Subcutaneous abdominal adipose tissue (tissue), 5 donors: Measurements from ENCODE around the gene GALNS.
A peak's percentile ranks its signal among the peaks of the same experiment; 100 is the strongest.
"Not testable (repeated sequence)": the region's sequence is repeated elsewhere in the genome, so short reads cannot be mapped to it uniquely, and the experiment has no call there.

Experiments
- H3K27ac ChIP-seq: one replicate; pipeline ENCODE4 v1.7.0; 2013; ENCODE audit warnings: low read depth, mild to moderate bottlenecking, inconsistent platforms, low read length, moderate library complexity
- H3K27me3 ChIP-seq, 5 donors: one replicate each; pipeline ENCODE4 v1.7.0; 2013; ENCODE audit warnings: low read length in 5 of 5, inconsistent platforms in 1 of 5; ENCODE audit not compliant: control insufficient read depth in 5 of 5, insufficient read depth in 4 of 5
- H3K36me3 ChIP-seq, 5 donors: one replicate each; pipeline ENCODE4 v1.7.0; 2013; ENCODE audit warnings: low read length in 5 of 5; ENCODE audit not compliant: control insufficient read depth in 5 of 5, insufficient read depth in 5 of 5
- H3K4me1 ChIP-seq, 5 donors: one replicate each; pipeline ENCODE4 v1.7.0; 2013; ENCODE audit warnings: low read length in 5 of 5, mild to moderate bottlenecking in 3 of 5, moderate library complexity in 1 of 5; ENCODE audit not compliant: control insufficient read depth in 5 of 5, insufficient read depth in 5 of 5
- H3K4me3 ChIP-seq, 5 donors: one replicate each; pipeline ENCODE4 v1.7.0; 2013; ENCODE audit warnings: low read length in 5 of 5, low read depth in 1 of 5
- H3K9ac ChIP-seq, 5 donors: one replicate each; pipeline ENCODE4 v1.7.0; 2013; ENCODE audit warnings: low read length in 5 of 5, mild to moderate bottlenecking in 4 of 5, moderate library complexity in 3 of 5
- H3K9me3 ChIP-seq, 5 donors: one replicate each; pipeline ENCODE4 v1.7.0; 2013; ENCODE audit warnings: low read length in 5 of 5; ENCODE audit not compliant: control insufficient read depth in 5 of 5
- donor health status: healthy.
- donor health status: healthy.
- donor health status: healthy.
- donor health status: healthy.
- donor health status: healthy.

Gene GALNS

DNA sequence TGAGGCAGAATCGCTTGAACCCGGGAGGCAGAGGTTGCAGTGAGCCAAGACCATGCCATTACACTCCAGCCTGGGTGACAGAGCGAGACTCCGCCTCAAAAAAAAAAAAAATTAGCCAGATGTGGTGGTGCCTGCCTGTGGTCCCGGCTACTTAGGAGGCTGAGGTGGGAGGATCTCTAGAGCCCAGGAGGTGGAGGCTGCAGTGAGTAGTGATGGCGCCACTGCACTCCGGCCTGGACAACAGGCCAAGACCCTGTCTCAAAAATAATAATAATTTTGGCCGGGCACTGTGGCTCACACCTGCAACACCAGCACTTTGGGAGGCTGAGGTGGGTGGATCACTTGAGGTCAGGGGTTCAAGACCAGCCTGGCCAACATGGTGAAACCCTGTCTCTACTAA, 68.0 kb downstream of the GALNS start:
- peaks cover 12 to 24% (median 22%) of the 10 kb centered on the region in 5 donors for H3K27me3 ChIP-seq
- not testable (repeated sequence) for H3K9me3 ChIP-seq, H3K4me3 ChIP-seq, H3K27ac ChIP-seq, H3K9ac ChIP-seq, H3K36me3 ChIP-seq
- H3K4me1 ChIP-seq = peaks cover 0 to 36% (median 21%) of the 10 kb centered on the region in 5 donors

DNA sequence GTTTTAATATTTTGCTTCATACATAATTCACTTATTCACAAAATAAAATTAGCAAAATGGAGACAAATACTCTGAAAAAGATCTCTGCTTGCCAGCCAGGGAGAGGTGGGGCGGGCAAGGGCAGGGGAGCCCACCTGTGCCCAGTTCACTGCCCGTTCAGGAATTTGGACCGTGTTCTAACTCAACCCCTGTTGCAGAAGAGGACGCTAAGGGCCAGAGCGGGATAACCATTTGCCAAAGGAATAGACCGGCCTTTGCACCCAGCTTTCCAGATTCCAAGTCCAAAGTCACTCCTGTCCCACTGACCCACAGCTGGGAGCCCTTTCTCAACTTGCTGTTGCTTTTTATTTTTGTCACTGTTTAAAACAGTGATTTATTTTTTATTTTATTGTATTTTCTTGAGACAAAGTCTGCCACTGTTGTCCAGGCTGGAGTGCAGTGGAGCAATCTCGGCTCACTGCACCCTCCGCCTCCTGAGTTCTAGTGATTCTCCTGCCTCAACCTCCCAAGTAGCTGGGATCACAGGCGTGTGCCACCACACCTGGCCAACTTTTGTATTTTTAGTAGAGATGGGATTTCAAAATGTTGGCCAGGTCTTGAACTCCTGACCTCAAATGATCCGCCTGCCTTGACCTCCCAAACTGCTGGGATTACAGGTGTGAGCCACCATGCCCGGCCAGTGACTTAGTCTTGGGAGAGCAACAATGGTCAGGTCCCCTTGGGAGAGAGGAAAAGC, 69.0 kb downstream of the GALNS start:
- Histone ChIP-seq H3K27me3 (peaks cover 6 to 14% (median 14%) of the 10 kb centered on the region in 5 donors), H3K4me3 (no peak overlapping the region), H3K9me3 (no peaks in the 10 kb centered on the region), H3K9ac (no peak overlapping the region), H3K27ac (no peak overlapping the region), H3K36me3 (no peaks in the 10 kb centered on the region), H3K4me1 (peaks cover 4 to 46% (median 31%) of the 10 kb centered on the region in 5 donors)

DNA sequence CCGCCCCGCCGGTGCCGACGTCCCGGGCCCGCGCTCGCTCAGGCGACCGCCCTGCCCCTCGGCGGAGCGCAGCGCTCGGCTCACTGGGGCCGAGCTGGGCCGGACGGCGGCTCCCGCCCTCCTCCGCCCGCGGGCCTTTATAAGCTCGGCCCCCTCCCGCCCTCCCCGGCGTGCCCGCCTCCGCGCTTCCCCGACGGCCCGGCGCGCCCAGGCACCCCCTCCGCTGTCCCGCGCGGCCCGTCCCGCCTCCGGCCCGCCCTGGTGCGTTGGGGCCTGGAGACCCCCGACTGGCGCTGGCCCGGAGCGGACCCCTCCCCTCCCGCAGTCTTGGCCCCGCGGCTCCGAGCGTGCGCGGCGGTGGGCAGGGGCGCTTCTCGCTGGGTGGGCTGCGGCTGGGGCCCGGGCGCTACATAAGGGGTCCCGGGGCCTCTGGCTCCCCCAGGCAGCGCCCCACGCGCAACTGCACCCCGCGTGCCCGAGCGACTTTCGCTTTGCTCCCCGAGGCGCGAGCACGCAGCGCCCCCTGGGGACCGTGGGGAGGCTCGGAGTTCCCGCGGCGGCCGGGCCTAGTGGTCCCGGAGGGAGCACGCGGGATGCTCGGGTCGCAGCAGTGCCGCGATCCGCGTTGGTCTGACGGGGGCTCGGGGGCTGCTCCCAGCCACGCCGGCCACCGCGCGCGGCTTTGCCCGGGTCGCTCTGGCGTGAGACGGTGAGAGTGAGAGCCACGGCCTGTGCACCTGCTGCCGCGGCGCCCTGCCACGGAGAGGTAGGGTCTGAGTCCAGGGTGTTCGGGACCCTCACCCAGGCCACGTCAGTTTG, 71.4 kb downstream of the GALNS start, which contains the start of gene PIEZO1:
Gene PIEZO1, minus strand, starts transcription at position 115 of the 819 bp plus-strand sequence. CDS start 256 bp downstream, outside the sequence.
- Histone ChIP-seq H3K4me1 (peaks cover 7 to 56% (median 49%) of the 10 kb centered on the region in 5 donors), H3K4me3 (peak within 1 kb of the TSS in 4 of 5 donors; percentile 67 to 76 (median 71)), H3K36me3 (no peaks in the 10 kb centered on the region), H3K27ac (peak within 1 kb of the TSS; percentile 99), H3K9me3 (no peaks in the 10 kb centered on the region), H3K27me3 (no peaks in the 10 kb centered on the region), H3K9ac (peak within 1 kb of the TSS; percentile 77 to 88 (median 78))

DNA sequence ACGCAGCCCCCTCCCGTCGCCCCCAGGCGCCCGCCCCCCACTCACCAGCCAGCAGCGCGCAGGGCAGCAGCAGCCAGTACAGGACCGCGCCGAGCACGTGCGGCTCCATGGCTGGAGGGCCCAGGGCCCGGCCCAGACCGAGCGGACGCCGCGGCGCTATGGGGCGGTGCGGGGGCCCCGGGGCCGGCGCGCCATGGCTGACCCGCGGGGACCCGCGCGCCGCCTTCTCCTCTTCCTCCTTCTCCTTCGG, 72.0 kb downstream of the GALNS start:
- peak overlapping the region; percentile 99 for H3K27ac ChIP-seq
- no peaks in the 10 kb centered on the region for H3K36me3 ChIP-seq
- no peaks in the 10 kb centered on the region for H3K9me3 ChIP-seq
- peak overlapping the region in 4 of 5 donors; percentile 67 to 76 (median 71) for H3K4me3 ChIP-seq
- peaks cover 9 to 56% (median 51%) of the 10 kb centered on the region in 5 donors for H3K4me1 ChIP-seq
- H3K27me3 ChIP-seq = no peaks in the 10 kb centered on the region
- peak overlapping the region in 2 of 5 donors; percentile 60 to 84 for H3K9ac ChIP-seq

GRCh38 chr16:88784074-88784855, 72.5 kb downstream of the GALNS start:
- no peaks in the 10 kb centered on the region for H3K9me3 ChIP-seq
- peaks cover 9 to 58% (median 56%) of the 10 kb centered on the region in 5 donors for H3K4me1 ChIP-seq
- peak overlapping the region; percentile 77 to 88 (median 78) for H3K9ac ChIP-seq
- H3K36me3 ChIP-seq = no peaks in the 10 kb centered on the region
- H3K27ac ChIP-seq = peak overlapping the region; percentile 99
- no peaks in the 10 kb centered on the region for H3K27me3 ChIP-seq
- H3K4me3 ChIP-seq = peak overlapping the region in 4 of 5 donors; percentile 67 to 76 (median 71)

GRCh38 chr16:88783391-88784073, 73.2 kb downstream of the GALNS start:
- H3K4me1 ChIP-seq = peaks cover 9 to 64% (median 61%) of the 10 kb centered on the region in 5 donors
- no peaks in the 10 kb centered on the region for H3K36me3 ChIP-seq
- no peaks in the 10 kb centered on the region for H3K27me3 ChIP-seq
- peak overlapping the region; percentile 99 for H3K27ac ChIP-seq
- peak overlapping the region; percentile 67 to 77 (median 74) for H3K4me3 ChIP-seq
- peak overlapping the region; percentile 77 to 88 (median 78) for H3K9ac ChIP-seq
- H3K9me3 ChIP-seq = no peaks in the 10 kb centered on the region

DNA sequence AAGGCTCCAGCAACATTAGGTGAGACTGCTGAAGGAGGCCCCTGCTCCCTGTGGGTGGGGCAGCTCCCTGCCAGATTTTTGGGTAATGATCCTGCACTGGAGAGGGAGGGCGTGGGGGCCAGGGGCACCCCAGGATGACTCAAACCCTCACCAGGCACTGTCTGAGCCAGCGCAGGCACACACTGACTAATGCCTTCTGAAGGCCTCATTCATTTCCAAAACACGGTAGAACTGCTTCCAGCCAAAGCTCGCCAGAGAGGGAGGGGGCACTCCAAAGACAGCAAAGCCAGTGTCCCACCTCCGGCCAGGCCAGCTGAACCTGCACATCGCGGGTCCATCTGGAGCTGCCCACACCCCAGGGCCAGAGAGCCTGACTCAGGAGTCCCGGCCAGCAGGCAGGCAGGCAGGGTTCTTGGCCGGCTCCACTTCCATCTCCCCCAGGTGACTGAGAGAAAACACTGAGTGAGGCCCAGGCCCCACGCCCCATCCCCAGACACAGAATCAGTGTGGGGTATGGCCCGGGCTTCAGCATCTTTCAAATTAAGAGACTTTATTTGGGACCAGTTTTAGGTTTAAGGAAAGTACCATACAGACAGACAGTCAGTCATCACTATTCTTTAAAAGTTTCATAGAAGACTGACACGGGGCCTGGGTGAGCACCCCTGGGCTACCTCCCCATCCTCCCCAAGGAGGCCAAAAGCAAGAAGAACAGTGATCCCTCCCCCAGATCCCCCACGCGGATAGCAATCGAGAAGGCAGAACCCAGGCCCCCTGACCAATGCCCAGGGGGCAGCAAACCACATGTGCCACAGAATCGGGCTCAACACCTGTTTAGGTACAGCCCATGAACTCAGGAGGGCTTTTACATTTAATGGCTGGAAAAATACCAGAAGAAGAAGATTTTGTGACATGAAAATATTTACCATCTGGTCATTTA, 74.0 kb downstream of the GALNS start:
- no peaks in the 10 kb centered on the region for H3K27me3 ChIP-seq
- H3K4me1 ChIP-seq = peaks cover 9 to 72% (median 67%) of the 10 kb centered on the region in 5 donors
- peak overlapping the region; percentile 77 to 88 (median 78) for H3K9ac ChIP-seq
- no peaks in the 10 kb centered on the region for H3K9me3 ChIP-seq
- H3K36me3 ChIP-seq = no peaks in the 10 kb centered on the region
- peak overlapping the region; percentile 99 for H3K27ac ChIP-seq
- H3K4me3 ChIP-seq = peak overlapping the region; percentile 67 to 77 (median 74)

DNA sequence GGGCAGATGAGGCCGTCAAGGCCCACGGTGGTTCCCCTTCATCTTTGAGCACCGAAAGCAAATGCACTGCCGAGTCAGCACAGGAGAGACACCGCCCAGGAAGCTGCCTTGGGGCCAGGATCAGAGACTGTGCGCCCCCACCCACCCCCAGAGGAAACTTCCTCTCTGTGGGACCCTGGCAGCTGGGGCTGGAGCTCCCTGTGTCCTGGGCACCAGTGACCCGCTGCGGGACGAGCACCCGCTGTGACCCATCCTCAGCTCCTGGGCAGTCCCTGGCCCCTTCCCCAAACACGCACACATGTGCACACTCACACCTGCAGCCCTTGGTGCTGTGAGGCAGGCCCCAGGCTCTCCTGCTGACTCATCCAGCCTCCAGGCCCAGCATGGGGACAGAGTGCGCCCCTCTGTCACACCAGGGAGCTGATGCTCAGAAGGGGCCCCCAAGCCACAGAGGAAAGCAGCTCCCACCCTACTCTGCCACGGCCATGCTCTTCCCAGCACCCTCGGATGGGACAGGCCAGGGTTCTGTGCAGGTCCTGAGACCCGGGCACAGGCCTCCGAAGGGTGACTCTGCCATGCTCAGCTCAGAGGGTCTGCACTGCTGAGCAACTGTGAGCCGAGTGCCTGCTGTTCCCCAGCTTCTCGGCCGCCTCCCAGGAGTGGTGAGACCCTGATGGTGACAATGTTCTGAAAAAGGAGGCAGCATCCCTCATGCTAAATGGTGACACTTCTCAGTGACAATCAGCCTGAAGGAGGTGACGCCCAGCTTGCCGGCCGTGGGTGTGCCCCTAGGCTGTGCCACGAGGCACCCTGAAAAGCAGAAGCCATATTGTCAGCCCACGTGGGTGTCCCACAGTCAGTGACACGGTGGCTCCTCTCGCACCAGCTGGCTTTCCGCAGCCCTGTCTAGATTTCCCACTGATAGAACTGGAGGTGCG, 75.3 kb downstream of the GALNS start:
- Histone ChIP-seq H3K27ac (peak overlapping the region; percentile 99), H3K36me3 (no peaks in the 10 kb centered on the region), H3K4me1 (peaks cover 9 to 85% (median 79%) of the 10 kb centered on the region in 5 donors), H3K4me3 (peak overlapping the region in 2 of 5 donors; percentile 22 to 23), H3K9me3 (no peaks in the 10 kb centered on the region), H3K9ac (peak overlapping the region in 3 of 5 donors; percentile 32 to 88 (median 62)), H3K27me3 (no peaks in the 10 kb centered on the region)
